SJCRH30 (cell line): ENCODE results near the gene CUEDC2. TPM values are rescaled to one million over a fixed set of nuclear protein-coding genes. Genes with fewer than 3 reads are reported as not detected.

Experiments
- total RNA-seq: library from RNA; depleted of rRNA; stranded (reverse); fragments of >200 nt; shearing (Covaris generic); gene quantifications from 2 replicates; pipeline ENCODE4 v1.2.3, GENCODE V29; 2014; rRNA removed

Gene CUEDC2
- total RNA-seq, 1 experiment from 2014 or later = 101 TPM

Other genes with a start within 250 kb of the CUEDC2 start
- gene ELOVL3, start 206.3 kb downstream of the CUEDC2 start, total RNA-seq = 0.42 and 0.53 TPM in 2 replicates
- gene PITX3, start 191.1 kb downstream of the CUEDC2 start, total RNA-seq = 105 and 111 TPM in 2 replicates
- 124 and 131 TPM in 2 replicates for gene GBF1, start 187.0 kb downstream of the CUEDC2 start, total RNA-seq
- 25.3 and 25.6 TPM in 2 replicates for gene NFKB2, start 36.9 kb downstream of the CUEDC2 start, total RNA-seq
- gene PSD, start 13.8 kb downstream of the CUEDC2 start, total RNA-seq = 0.18 and 0.26 TPM in 2 replicates
- 5.8 and 6.1 TPM in 2 replicates for gene FBXL15, start 11.7 kb downstream of the CUEDC2 start, total RNA-seq
- gene C10orf95, start 19.0 kb upstream of the CUEDC2 start, total RNA-seq = 0.08 and 0.15 TPM in 2 replicates
- 257 and 271 TPM in 2 replicates for gene ACTR1A, start 70.1 kb upstream of the CUEDC2 start, total RNA-seq
- gene SUFU, start 71.4 kb upstream of the CUEDC2 start, total RNA-seq = 10.5 and 12.6 TPM in 2 replicates
- 66.6 and 67.3 TPM in 2 replicates for gene TRIM8, start 211.9 kb upstream of the CUEDC2 start, total RNA-seq